HepG2 (cell line): ENCODE data around the gene B4GALT3. TPM values are rescaled to one million over a fixed set of nuclear protein-coding genes. Genes with fewer than 3 reads are reported as not detected.
A peak's percentile ranks its signal among the peaks of the same experiment; 100 is the strongest.

Experiments
- ERF ChIP-seq: IDR thresholded peaks from 2 replicates; pipeline ENCODE4 v1.6.1; 2018; ENCODE audit warnings: missing biosample characterization, missing genetic modification reagents
- FOXO4 ChIP-seq: sonication (generic); formaldehyde crosslinking; conservative IDR thresholded peaks from 2 replicates; pipeline ENCODE4 v1.8.1; 2023; ENCODE audit warnings: missing genetic modification reagents
- KAT8 ChIP-seq: IDR thresholded peaks from 2 replicates; pipeline ENCODE4 v1.6.1; 2016; ENCODE audit warnings: missing genetic modification reagents, missing compliant biosample characterization
- NFATC3 ChIP-seq: sonication (generic); formaldehyde crosslinking; IDR thresholded peaks from 2 replicates; pipeline ENCODE4 v1.5.1; 2020; ENCODE audit warnings: mild to moderate bottlenecking, missing genetic modification reagents
- TEF ChIP-seq: sonication (generic); formaldehyde crosslinking; IDR thresholded peaks from 2 replicates; pipeline ENCODE4 v1.5.0; 2020; ENCODE audit warnings: missing genetic modification reagents
- YY1 ChIP-seq: IDR thresholded peaks from 2 replicates; pipeline ENCODE4 v1.6.1; 2011; ENCODE audit warnings: low read length, low read depth, moderate library complexity, mild to moderate bottlenecking; ENCODE audit not compliant: insufficient read depth, insufficient replicate concordance
- ZBTB8A ChIP-seq: sonication (generic); formaldehyde crosslinking; IDR thresholded peaks from 2 replicates; pipeline ENCODE4 v1.4.0; 2020; ENCODE audit warnings: mild to moderate bottlenecking, low read depth, missing genetic modification reagents, borderline replicate concordance
- ZNF232 ChIP-seq: sonication (generic); formaldehyde crosslinking; IDR thresholded peaks from 2 replicates; pipeline ENCODE4 v1.4.0; 2020; ENCODE audit warnings: missing genetic modification reagents, borderline replicate concordance
- ZNF569 ChIP-seq: sonication (generic); formaldehyde crosslinking; IDR thresholded peaks from 2 replicates; pipeline ENCODE4 v1.5.0; 2020; ENCODE audit warnings: mild to moderate bottlenecking, missing genetic modification reagents, moderate library complexity, borderline replicate concordance
- ZNF839 ChIP-seq: sonication (generic); formaldehyde crosslinking; IDR thresholded peaks from 2 replicates; pipeline ENCODE4 v1.4.0; 2020; ENCODE audit warnings: missing genetic modification reagents, mild to moderate bottlenecking, borderline replicate concordance
- ZSCAN22 ChIP-seq: sonication (generic); formaldehyde crosslinking; IDR thresholded peaks from 2 replicates; pipeline ENCODE4 v1.4.0; 2020; ENCODE audit warnings: mild to moderate bottlenecking, missing genetic modification reagents
- polyA plus RNA-seq, 8 experiments: library from polyadenylated mRNA; depleted of rRNA in 3 of 8; stranded (reverse) in 7 of 8; unstranded in 1 of 8; fragments of >200 nt; fragmentation: Illumina TruSeq in 4 of 8; extraction: Trizol in 4 of 8; gene quantifications; 2 replicates each; pipeline versions ENCODE4 v1.2.1 to v1.2.3, GENCODE V29; 2011 to 2016; ENCODE audit warnings: low read depth in 4 of 8, missing spikeins in 1 of 8, mixed read lengths in 1 of 8; ENCODE audit not compliant: insufficient read depth in 1 of 8
- total RNA-seq, 5 experiments: library from RNA; depleted of rRNA; stranded (reverse); fragments of >200 nt; fragmentation: Illumina TruSeq; extraction: Trizol; gene quantifications; 2 replicates each; pipeline ENCODE4 v1.2.3, GENCODE V29; 2016; ENCODE audit warnings: low read depth in 1 of 5
- TF ChIP-seq, protein P1 (sequence below): sonication (generic); formaldehyde crosslinking; IDR thresholded peaks from 2 replicates; pipeline ENCODE4 v1.8.0; 2022; ENCODE audit warnings: mild to moderate bottlenecking, missing genetic modification reagents, moderate library complexity
- TF ChIP-seq, protein P2 (sequence below): IDR thresholded peaks from 2 replicates; pipeline ENCODE4 v1.4.0; 2020; ENCODE audit warnings: mild to moderate bottlenecking, missing genetic modification reagents
- TF ChIP-seq, protein P3 (sequence below): IDR thresholded peaks from 2 replicates; pipeline ENCODE4 v1.6.1; 2016; ENCODE audit warnings: missing compliant biosample characterization, missing genetic modification reagents, borderline replicate concordance
- TF ChIP-seq, protein P4 (sequence below): sonication (generic); formaldehyde crosslinking; IDR thresholded peaks from 2 replicates; pipeline ENCODE4 v1.8.1; 2023; ENCODE audit warnings: mild to moderate bottlenecking, missing genetic modification reagents
- TF ChIP-seq, protein P5 (sequence below): sonication (generic); formaldehyde crosslinking; IDR thresholded peaks from 2 replicates; pipeline ENCODE4 v1.4.0; 2020; ENCODE audit warnings: mild to moderate bottlenecking, missing genetic modification reagents

Gene B4GALT3
- total and polyA plus RNA-seq, 2 of the 13 experiments (the other 11 are each of a cell fraction or from before 2014, with no cell fraction given): 35.6 to 40.4 TPM

DNA sequence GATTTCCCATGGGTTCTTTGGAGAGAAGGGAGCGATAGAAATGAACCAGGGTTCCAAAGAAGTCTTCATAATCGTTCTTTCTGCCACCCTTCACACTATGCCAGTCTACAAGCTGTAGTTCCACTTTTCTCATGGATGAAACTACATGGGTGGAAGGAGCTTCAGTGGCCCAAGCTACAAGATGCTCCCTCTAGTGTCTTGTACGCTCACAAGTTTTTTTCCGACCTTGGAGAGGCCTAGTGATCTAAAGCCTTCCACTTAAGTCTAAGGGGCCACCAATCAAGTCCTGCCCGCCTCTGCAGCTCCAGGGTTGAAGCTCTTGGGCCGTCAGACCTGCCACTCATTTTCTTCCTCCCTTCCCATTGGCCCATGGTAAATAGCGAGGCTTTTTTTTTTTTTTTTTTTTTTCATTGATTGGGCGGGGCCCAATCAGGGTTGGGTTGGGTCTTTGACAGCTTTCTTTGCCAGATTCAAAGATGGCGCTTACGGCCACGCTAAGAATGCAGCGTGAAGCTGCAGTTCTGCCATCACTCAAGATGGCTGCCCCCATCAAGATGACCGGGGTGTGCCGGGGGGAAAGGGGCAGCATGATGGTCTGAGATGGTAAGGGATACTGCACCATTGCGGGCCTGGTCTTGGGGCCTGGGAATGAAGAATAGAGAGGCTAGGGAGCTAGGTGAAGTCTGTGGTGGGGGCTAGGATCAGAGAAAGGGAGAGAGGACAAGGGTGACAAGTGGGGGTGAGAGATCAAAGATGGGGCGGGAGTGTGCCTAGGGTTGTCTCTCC, 48.4 kb upstream of the B4GALT3 start, which contains the start of gene TOMM40L (continued):
- TF ChIP-seq YY1 (peak; percentile 100), FOXO4 (CRISPR knock-in tag) (no peak), ZSCAN22 (CRISPR knock-in tag) (peak; percentile 46; the same call in 1 of the 2 replicates), TEF (CRISPR knock-in tag) (no peak), ZNF569 (no peak), ZNF232 (0 out of 2 replicates have a peak, but pooled peaks have one; percentile 40), ERF (CRISPR knock-in tag) (peak; percentile 42; the same call in 1 of the 2 replicates), ZBTB8A (CRISPR knock-in tag) (0 out of 2 replicates have a peak, but pooled peaks have one; percentile 51), ZNF839 (CRISPR knock-in tag) (no peak), KAT8 (CRISPR knock-in tag) (peak; percentile 51; the same call in 1 of the 2 replicates), NFATC3 (CRISPR knock-in tag) (no peak)
- TF ChIP-seq, protein P1, sequence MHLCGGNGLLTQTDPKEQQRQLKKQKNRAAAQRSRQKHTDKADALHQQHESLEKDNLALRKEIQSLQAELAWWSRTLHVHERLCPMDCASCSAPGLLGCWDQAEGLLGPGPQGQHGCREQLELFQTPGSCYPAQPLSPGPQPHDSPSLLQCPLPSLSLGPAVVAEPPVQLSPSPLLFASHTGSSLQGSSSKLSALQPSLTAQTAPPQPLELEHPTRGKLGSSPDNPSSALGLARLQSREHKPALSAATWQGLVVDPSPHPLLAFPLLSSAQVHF (CRISPR knock-in tag): no peak
- TF ChIP-seq, protein P2, sequence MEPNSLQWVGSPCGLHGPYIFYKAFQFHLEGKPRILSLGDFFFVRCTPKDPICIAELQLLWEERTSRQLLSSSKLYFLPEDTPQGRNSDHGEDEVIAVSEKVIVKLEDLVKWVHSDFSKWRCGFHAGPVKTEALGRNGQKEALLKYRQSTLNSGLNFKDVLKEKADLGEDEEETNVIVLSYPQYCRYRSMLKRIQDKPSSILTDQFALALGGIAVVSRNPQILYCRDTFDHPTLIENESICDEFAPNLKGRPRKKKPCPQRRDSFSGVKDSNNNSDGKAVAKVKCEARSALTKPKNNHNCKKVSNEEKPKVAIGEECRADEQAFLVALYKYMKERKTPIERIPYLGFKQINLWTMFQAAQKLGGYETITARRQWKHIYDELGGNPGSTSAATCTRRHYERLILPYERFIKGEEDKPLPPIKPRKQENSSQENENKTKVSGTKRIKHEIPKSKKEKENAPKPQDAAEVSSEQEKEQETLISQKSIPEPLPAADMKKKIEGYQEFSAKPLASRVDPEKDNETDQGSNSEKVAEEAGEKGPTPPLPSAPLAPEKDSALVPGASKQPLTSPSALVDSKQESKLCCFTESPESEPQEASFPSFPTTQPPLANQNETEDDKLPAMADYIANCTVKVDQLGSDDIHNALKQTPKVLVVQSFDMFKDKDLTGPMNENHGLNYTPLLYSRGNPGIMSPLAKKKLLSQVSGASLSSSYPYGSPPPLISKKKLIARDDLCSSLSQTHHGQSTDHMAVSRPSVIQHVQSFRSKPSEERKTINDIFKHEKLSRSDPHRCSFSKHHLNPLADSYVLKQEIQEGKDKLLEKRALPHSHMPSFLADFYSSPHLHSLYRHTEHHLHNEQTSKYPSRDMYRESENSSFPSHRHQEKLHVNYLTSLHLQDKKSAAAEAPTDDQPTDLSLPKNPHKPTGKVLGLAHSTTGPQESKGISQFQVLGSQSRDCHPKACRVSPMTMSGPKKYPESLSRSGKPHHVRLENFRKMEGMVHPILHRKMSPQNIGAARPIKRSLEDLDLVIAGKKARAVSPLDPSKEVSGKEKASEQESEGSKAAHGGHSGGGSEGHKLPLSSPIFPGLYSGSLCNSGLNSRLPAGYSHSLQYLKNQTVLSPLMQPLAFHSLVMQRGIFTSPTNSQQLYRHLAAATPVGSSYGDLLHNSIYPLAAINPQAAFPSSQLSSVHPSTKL (CRISPR knock-in tag): peak; percentile 27; the same call in 1 of the 2 replicates
- TF ChIP-seq, protein P3, sequence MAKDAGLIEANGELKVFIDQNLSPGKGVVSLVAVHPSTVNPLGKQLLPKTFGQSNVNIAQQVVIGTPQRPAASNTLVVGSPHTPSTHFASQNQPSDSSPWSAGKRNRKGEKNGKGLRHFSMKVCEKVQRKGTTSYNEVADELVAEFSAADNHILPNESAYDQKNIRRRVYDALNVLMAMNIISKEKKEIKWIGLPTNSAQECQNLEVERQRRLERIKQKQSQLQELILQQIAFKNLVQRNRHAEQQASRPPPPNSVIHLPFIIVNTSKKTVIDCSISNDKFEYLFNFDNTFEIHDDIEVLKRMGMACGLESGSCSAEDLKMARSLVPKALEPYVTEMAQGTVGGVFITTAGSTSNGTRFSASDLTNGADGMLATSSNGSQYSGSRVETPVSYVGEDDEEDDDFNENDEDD (CRISPR knock-in tag): no peak
- TF ChIP-seq, protein P4, sequence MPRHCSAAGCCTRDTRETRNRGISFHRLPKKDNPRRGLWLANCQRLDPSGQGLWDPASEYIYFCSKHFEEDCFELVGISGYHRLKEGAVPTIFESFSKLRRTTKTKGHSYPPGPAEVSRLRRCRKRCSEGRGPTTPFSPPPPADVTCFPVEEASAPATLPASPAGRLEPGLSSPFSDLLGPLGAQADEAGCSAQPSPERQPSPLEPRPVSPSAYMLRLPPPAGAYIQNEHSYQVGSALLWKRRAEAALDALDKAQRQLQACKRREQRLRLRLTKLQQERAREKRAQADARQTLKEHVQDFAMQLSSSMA (CRISPR knock-in tag): no peak
- TF ChIP-seq, protein P5, sequence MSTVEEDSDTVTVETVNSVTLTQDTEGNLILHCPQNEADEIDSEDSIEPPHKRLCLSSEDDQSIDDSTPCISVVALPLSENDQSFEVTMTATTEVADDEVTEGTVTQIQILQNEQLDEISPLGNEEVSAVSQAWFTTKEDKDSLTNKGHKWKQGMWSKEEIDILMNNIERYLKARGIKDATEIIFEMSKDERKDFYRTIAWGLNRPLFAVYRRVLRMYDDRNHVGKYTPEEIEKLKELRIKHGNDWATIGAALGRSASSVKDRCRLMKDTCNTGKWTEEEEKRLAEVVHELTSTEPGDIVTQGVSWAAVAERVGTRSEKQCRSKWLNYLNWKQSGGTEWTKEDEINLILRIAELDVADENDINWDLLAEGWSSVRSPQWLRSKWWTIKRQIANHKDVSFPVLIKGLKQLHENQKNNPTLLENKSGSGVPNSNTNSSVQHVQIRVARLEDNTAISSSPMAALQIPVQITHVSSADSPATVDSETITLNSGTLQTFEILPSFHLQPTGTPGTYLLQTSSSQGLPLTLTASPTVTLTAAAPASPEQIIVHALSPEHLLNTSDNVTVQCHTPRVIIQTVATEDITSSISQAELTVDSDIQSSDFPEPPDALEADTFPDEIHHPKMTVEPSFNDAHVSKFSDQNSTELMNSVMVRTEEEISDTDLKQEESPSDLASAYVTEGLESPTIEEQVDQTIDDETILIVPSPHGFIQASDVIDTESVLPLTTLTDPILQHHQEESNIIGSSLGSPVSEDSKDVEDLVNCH (CRISPR knock-in tag): no peak
